ENCODE results near the gene PIANP.

- no peak for TF ChIP-seq POLR2AphosphoS5 (IDR thresholded peaks at IDR 0.05; ENCODE audit: borderline replicate concordance, low read depth, low read length)
- TF ChIP-seq EZH2 (IDR thresholded peaks at IDR 0.05), result no peak
- TF ChIP-seq FOXP2 (optimal IDR thresholded peaks at IDR 0.05; ENCODE audit: control extremely low read depth, extremely low read length, insufficient read depth), result no peak
These were observed 48.1 kb upstream of the PIANP start for GRCh38 chr12:6748761-6749160.

Data from SK-N-MC (cell line).